Neural crest cell (in vitro differentiated cells): ENCODE results near the gene DNAJB6. TPM values are rescaled to one million over a fixed set of nuclear protein-coding genes. Genes with fewer than 3 reads are reported as not detected.

Experiments
- DNase-seq: peaks from one replicate; pipeline ENCODE4 v3.0.0; 2021; ENCODE audit warnings: low read depth, mixed read lengths, low spot score
- H3K27ac Mint-ChIP-seq: one replicate; pipeline ENCODE4 v1.8.0; 2021; ENCODE audit warnings: mild to moderate bottlenecking, mixed read lengths; ENCODE audit not compliant: unreplicated experiment
- H3K27me3 Mint-ChIP-seq: 2 replicates; pipeline ENCODE4 v1.8.0; 2021; ENCODE audit warnings: low read depth, mild to moderate bottlenecking, mixed read lengths
- H3K36me3 Mint-ChIP-seq: 2 replicates; pipeline ENCODE4 v1.8.0; 2021; ENCODE audit warnings: low read depth, mild to moderate bottlenecking, mixed read lengths
- H3K4me1 Mint-ChIP-seq: 2 replicates; pipeline ENCODE4 v1.8.0; 2021; ENCODE audit warnings: mixed read lengths
- H3K4me3 Mint-ChIP-seq: one replicate; pipeline ENCODE4 v1.8.0; 2021; ENCODE audit warnings: mild to moderate bottlenecking, mixed read lengths
- H3K9me3 Mint-ChIP-seq: 2 replicates; pipeline ENCODE4 v1.8.0; 2021; ENCODE audit warnings: mixed read lengths
- total RNA-seq: library from RNA; stranded (reverse); gene quantifications from 2 replicates; pipeline ENCODE4 v1.2.1, GENCODE V29; 2021
- TF ChIP-seq, protein P1 (sequence below): fragments of 200-600 bp; sonication (generic); conservative IDR thresholded peaks from 2 replicates; pipeline ENCODE4 v1.5.0; 2021; ENCODE audit warnings: antibody characterized with exemption, mild to moderate bottlenecking

DNAJB6 gene
- total RNA-seq, 1 donor from 2014 or later: 102 TPM

DNA sequence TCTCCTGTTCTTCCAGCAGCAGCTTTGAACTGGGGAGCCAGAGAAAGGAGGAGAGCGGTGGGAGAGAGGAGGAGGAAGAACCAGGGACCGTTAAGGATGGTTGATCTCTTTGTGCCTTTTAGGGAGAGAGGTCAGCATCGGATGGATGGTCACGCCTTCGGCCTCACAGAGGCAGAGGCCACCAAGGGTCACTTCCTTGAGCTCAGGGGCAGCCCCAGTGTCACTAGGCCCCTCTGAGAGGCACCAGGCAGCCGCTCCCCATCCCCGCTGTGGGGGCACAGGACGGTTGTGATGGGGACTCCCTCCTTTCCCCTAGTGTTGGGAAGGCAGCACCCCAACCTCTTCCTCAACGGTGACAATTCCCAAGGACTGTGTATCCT lies 121.4 kb downstream of the DNAJB6 start:
- peak overlapping the region; percentile 64 for H3K4me3 Mint-ChIP-seq
- TF ChIP-seq, protein P1, sequence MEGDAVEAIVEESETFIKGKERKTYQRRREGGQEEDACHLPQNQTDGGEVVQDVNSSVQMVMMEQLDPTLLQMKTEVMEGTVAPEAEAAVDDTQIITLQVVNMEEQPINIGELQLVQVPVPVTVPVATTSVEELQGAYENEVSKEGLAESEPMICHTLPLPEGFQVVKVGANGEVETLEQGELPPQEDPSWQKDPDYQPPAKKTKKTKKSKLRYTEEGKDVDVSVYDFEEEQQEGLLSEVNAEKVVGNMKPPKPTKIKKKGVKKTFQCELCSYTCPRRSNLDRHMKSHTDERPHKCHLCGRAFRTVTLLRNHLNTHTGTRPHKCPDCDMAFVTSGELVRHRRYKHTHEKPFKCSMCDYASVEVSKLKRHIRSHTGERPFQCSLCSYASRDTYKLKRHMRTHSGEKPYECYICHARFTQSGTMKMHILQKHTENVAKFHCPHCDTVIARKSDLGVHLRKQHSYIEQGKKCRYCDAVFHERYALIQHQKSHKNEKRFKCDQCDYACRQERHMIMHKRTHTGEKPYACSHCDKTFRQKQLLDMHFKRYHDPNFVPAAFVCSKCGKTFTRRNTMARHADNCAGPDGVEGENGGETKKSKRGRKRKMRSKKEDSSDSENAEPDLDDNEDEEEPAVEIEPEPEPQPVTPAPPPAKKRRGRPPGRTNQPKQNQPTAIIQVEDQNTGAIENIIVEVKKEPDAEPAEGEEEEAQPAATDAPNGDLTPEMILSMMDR: no peak
- no peaks in the 10 kb centered on the region for H3K27me3 Mint-ChIP-seq
- H3K9me3 Mint-ChIP-seq: peaks cover 3% of the 10 kb centered on the region
- peaks cover 10% of the 10 kb centered on the region for H3K36me3 Mint-ChIP-seq
- DNase-seq: no peak
- peak overlapping the region; percentile 64 for H3K27ac Mint-ChIP-seq
- peaks cover 59% of the 10 kb centered on the region for H3K4me1 Mint-ChIP-seq

DNA sequence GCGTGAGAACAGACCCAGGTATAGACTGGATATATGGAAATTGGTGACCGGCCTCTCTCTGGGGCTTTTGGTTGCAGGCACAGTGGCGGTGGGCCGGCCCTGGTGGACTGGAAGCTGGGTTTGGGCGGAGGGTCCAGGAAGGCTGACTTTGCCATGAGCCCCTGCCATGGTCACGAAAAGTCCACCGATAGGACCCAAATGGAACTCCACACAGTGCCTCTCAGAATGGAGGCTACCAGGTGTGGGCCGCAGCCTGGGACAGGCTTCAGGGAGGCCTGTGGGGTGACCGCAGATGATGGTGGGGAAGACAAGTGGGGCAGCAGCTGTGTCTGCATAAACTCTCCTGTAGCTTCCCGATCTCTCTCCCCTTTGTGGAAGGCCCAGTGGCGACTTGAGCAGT lies 123.2 kb downstream of the DNAJB6 start:
- Mint-ChIP-seq H3K27me3 (peaks cover 3% of the 10 kb centered on the region), H3K36me3 (peaks cover 6% of the 10 kb centered on the region), H3K4me1 (peaks cover 71% of the 10 kb centered on the region), H3K4me3 (no peak overlapping the region), H3K27ac (no peak overlapping the region), H3K9me3 (peaks cover 3% of the 10 kb centered on the region)
- TF ChIP-seq, protein P1: no peak
- DNase-seq: no peak

DNA sequence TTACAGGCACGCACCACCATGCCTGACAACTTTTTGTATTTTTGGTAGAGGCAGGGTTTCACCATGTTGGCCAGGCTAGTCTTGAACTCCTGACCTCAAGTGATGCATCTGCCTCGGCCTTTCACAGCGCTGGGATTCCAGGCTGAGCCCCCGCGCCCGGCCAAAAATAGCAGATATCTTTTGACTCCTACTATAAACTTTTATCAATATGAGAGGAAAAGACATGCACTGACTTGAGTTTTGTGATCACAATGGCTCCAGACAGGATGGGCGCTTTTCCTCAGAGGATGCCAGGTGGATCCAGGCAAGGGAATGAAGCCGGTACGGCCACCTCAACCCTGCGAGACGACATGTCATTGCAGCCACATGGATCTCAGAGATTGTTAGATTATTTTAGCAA lies 123.9 kb downstream of the DNAJB6 start:
- H3K4me1 Mint-ChIP-seq: peaks cover 78% of the 10 kb centered on the region
- no peak for DNase-seq
- H3K27ac Mint-ChIP-seq: no peak overlapping the region

DNA sequence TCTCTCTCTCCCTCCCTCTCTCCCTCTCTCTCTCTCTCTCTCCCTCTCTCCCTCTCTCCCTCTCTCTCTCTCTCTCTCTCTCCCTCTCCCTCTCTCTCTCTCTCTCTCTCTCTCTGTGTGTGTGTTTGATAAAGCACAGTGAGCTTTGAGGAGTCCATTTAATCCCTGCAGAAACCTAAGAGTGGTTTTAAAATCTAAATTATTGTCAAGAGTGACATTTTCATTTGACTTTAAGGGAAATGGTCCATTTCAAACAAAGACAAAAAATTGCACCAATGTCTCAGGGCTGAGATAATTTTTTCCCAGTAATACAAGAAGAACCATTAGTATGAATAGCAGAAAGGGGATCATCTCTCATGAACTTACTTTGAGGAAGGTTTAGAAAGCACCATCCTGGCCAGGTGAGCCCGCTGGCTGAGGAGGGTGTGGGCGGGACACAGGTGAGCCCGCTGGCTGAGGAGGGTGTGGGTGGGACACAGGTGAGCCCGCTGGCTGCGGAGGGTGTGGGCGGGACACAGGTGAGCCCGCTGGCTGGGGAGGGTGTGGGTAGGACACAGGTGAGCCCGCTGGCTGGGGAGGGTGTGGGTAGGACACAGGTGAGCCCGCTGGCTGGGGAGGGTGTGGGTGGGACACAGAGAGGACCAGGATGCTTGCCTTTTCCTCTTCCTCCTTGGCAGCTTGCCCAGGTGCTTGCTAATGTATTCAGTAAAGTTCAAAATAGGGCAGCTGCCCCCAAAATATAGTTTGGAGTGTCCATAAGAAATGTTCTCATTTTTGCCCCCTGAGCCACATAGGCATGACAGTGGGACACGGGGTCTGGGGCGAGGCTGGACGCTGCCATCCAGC lies 125.0 kb downstream of the DNAJB6 start:
- Mint-ChIP-seq H3K27ac (no peak overlapping the region), H3K36me3 (no peaks in the 10 kb centered on the region), H3K9me3 (no peaks in the 10 kb centered on the region), H3K4me3 (no peak overlapping the region), H3K4me1 (peaks cover 82% of the 10 kb centered on the region), H3K27me3 (peaks cover 7% of the 10 kb centered on the region)
- DNase-seq: no peak
- TF ChIP-seq, protein P1: no peak

More for the DNA sequence above, 123.9 kb downstream of the DNAJB6 start:
- H3K36me3 Mint-ChIP-seq: peaks cover 2% of the 10 kb centered on the region
- H3K27me3 Mint-ChIP-seq: peaks cover 5% of the 10 kb centered on the region
- TF ChIP-seq, protein P1: no peak
- H3K9me3 Mint-ChIP-seq: no peaks in the 10 kb centered on the region
- no peak overlapping the region for H3K4me3 Mint-ChIP-seq

DNA sequence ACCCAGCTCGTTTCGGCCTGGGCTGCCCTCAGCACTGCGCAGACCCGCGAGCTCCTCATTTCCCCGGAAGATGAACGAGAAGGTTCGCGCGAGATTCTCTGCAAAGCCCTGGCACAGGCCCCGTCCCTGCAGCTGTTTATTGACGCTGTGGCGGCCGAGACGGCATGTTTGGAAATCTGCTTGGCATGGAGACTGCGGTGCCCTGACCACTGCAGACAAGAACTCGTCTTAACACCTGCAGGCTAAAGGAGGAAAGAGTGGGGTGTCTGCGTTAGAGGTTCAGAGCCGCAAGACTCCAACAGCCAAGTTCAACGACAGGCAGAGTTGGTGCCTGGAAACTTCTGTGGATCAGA lies 125.6 kb downstream of the DNAJB6 start:
- no peak overlapping the region for H3K4me3 Mint-ChIP-seq
- no peaks in the 10 kb centered on the region for H3K9me3 Mint-ChIP-seq
- H3K4me1 Mint-ChIP-seq: peaks cover 82% of the 10 kb centered on the region
- peaks cover 7% of the 10 kb centered on the region for H3K27me3 Mint-ChIP-seq
- no peak for DNase-seq
- TF ChIP-seq, protein P1: no peak
- H3K27ac Mint-ChIP-seq: peak overlapping the region; percentile 65
- H3K36me3 Mint-ChIP-seq: no peaks in the 10 kb centered on the region
